ENCODE data around the gene GDF2.

Gene GDF2

GRCh38 chr10:47371629-47372485, 49.6 kb downstream of the GDF2 start:
- no peak for DNase-seq

- DNase-seq = no peak
Observed at GRCh38 chr10:47372726-47373125, 50.5 kb downstream of the GDF2 start.

- no peak for DNase-seq
Observed at GRCh38 chr10:47374611-47375536, 52.6 kb downstream of the GDF2 start.

DNA sequence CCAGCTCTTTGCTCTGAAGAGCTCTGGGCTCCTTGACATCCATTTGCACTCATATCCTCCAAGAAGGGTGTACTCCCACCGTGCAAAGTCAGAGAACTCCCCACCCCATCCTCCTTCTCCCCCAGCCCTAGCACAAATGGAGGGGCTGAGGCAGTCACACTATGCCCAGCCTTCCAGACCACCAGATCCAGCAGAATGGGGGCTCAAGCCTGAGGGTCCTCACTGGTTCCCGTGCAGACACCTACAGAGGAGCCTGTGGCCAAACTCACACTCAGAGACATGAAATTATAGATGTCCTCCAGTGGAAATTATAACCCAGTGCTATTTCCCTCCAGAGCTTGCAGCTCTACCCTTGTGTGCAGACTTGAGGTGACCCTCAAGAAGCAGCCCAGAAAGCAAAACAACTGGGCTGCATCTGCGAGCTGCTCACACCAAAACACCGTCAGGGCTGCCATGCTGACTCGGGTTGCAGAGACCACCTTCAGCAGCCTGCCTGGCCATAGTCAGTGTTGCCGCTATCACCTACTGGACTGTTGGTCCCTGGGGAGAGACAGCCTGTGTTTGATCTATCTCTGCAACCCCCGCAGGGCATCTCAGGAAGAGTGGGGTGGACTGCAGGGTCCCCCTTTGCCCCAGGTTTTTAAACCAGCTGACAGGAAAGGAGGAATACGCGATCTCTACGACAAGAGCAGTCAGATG, 54.4 kb downstream of the GDF2 start:
- no peak for DNase-seq
